ENCODE measurements around the gene INAFM1. TPM values are rescaled to one million over a fixed set of nuclear protein-coding genes. Genes with fewer than 3 reads are reported as not detected.
A peak's percentile ranks its signal among the peaks of the same experiment; 100 is the strongest.

The INAFM1 gene
- polyA plus RNA-seq, 1 of the 3 experiments (the other 2 are of a cell fraction): 5.5 TPM

DNA sequence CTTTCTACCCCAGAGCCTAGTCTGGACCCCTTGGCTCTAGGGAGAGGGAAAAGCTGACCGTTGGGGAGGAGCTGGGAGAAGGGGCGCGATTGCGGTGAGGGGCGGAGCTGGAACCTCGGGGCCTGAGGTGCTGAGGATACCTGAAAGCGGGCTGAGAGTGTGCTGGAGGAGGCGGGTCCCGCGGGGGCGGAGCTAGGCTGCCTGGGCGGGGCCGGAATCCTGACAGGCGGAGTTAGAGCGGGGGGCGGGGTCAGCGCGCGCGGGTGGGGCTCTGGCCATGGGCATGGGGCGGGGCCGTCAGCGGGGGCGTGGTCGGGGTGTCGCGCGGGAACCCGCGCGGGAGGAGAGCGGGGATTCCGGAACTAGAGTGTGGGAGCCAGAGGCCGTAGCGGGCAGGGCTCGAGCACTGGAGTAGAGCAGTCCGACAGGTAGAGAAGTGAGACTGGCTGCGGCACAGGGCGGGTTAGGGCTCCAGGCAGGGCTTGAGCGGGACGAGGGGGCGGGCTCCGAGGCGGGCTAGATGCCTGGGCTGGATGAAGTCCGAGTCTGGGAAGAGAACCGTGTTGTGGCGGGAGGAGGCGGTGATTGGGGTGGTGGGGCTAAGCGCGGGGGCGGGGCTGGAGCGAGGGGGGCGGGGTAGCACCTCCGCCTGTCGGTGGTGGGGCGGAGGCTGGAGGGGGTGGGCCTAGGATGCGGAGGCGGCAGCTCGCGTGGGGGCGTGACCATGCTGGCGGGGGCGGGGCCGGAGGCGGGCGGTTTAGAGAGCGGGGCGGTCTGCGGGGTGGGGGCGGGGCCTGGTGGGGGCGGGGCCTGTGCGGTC, at the start of gene INAFM1 (continued):
- TF ChIP-seq, protein P1, sequence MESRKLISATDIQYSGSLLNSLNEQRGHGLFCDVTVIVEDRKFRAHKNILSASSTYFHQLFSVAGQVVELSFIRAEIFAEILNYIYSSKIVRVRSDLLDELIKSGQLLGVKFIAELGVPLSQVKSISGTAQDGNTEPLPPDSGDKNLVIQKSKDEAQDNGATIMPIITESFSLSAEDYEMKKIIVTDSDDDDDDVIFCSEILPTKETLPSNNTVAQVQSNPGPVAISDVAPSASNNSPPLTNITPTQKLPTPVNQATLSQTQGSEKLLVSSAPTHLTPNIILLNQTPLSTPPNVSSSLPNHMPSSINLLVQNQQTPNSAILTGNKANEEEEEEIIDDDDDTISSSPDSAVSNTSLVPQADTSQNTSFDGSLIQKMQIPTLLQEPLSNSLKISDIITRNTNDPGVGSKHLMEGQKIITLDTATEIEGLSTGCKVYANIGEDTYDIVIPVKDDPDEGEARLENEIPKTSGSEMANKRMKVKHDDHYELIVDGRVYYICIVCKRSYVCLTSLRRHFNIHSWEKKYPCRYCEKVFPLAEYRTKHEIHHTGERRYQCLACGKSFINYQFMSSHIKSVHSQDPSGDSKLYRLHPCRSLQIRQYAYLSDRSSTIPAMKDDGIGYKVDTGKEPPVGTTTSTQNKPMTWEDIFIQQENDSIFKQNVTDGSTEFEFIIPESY (IDR thresholded peaks at IDR 0.05; ENCODE audit: borderline replicate concordance, low read depth): no peak
- TF ChIP-seq POLR2AphosphoS5 (IDR thresholded peaks at IDR 0.05; ENCODE audit: low read depth, low read length) (no peak; the same call in 1 of the 2 replicates), EZH2phosphoT487 (IDR thresholded peaks at IDR 0.05; ENCODE audit: borderline replicate concordance, low read depth) (no peak), REST (IDR thresholded peaks at IDR 0.05; ENCODE audit: low read depth, low read length) (no peak), TAF1 (IDR thresholded peaks at IDR 0.05; ENCODE audit: borderline replicate concordance, low read depth, low read length) (peak; percentile 18; the same call in 1 of the 2 replicates)

GRCh38 chr19:47225746-47226425, 48.8 kb upstream of the INAFM1 start:
- peak overlapping the region; percentile 90 to 92 for H3K27ac ChIP-seq (ENCODE audit: low read depth in 2 of 2, low read length in 1 of 2)
- H3K27me3 ChIP-seq (ENCODE audit: insufficient read depth): no peaks in the 10 kb centered on the region
- peaks cover 33% of the 10 kb centered on the region for H3F3A ChIP-seq (replicated peaks; ENCODE audit: insufficient read depth)
- CTCF ChIA-PET: interaction anchor here (0.5 to 22.3 kb wide), 6 partner anchors 8 to 76 kb away, joined by 3 to 520 read pairs (median 5); no protein-coding TSS in a partner anchor
- DNase-seq: peak; percentile 99
- peak overlapping the region; percentile 49 to 93; a peak in 3 of 4 replicates for H3K4me3 ChIP-seq (ENCODE audit: low read depth in 2 of 2, low read length in 1 of 2)
- H4K20me1 ChIP-seq (ENCODE audit: insufficient read depth): peaks cover 48% of the 10 kb centered on the region
- H2AFZ ChIP-seq (ENCODE audit: low read depth): no peak overlapping the region
- peaks cover 11 to 16% of the 10 kb centered on the region in 2 experiments for H3K36me3 ChIP-seq (replicated peaks in 1 of 2; ENCODE audit: control insufficient read depth in 1 of 2, insufficient read depth in 2 of 2, low read length in 1 of 2)
- no peaks in the 10 kb centered on the region for H3K9me2 ChIP-seq
- POLR2A ChIA-PET: interaction anchor here (0.5 to 2.8 kb wide), 15 partner anchors 13 to 119 kb away, joined by 3 to 65 read pairs (median 4); partner anchors contain the start of genes CCDC9, INAFM1, SAE1 and ZC3H4
- 40% methylated on average over 6 of the region's 59 CpGs for WGBS (ENCODE audit: low lambda C conversion rate)
- peak overlapping the region; percentile 96 for H3K4me2 ChIP-seq
- peaks cover 80% of the 10 kb centered on the region for H3K79me2 ChIP-seq (ENCODE audit: insufficient read depth)
- H3K9ac ChIP-seq: peak overlapping the region; percentile 74
- H3K9me3 ChIP-seq: no peaks in the 10 kb centered on the region
- H3K4me1 ChIP-seq (ENCODE audit: control insufficient read depth in 1 of 2, insufficient read depth in 2 of 2, low read depth in 1 of 2, low read length in 1 of 2): peaks cover 20 to 26% of the 10 kb centered on the region in 2 experiments; a peak in 3 of 4 replicates
- TF ChIP-seq IRF3 (IDR thresholded peaks at IDR 0.05; ENCODE audit: low read depth, low read length): no peak
- no peak for TF ChIP-seq SMC3 (IDR thresholded peaks at IDR 0.05; ENCODE audit: low read depth, low read length)
- TF ChIP-seq TAF1 (IDR thresholded peaks at IDR 0.05; ENCODE audit: borderline replicate concordance, low read depth, low read length): peak; percentile 94
- peak; percentile 99 for TF ChIP-seq POLR2AphosphoS5 (IDR thresholded peaks at IDR 0.05; ENCODE audit: low read depth, low read length)
- TF ChIP-seq USF2 (IDR thresholded peaks at IDR 0.05; ENCODE audit: borderline replicate concordance, low read depth, low read length): no peak
- TF ChIP-seq, protein P2, sequence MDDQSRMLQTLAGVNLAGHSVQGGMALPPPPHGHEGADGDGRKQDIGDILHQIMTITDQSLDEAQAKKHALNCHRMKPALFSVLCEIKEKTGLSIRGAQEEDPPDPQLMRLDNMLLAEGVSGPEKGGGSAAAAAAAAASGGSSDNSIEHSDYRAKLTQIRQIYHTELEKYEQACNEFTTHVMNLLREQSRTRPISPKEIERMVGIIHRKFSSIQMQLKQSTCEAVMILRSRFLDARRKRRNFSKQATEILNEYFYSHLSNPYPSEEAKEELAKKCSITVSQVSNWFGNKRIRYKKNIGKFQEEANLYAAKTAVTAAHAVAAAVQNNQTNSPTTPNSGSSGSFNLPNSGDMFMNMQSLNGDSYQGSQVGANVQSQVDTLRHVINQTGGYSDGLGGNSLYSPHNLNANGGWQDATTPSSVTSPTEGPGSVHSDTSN (IDR thresholded peaks at IDR 0.05): no peak
- peak; percentile 47; the same call in 1 of the 2 replicates for TF ChIP-seq JUND (IDR thresholded peaks at IDR 0.05)
- peak; percentile 14; the same call in 1 of the 2 replicates for TF ChIP-seq CTCF (IDR thresholded peaks at IDR 0.05)
- TF ChIP-seq MAX (IDR thresholded peaks at IDR 0.05; ENCODE audit: low read depth): no peak
- no peak for TF ChIP-seq FOXM1 (IDR thresholded peaks at IDR 0.05; ENCODE audit: low read depth)
- TF ChIP-seq RXRA (IDR thresholded peaks at IDR 0.05; ENCODE audit: borderline replicate concordance, low read depth): no peak
- TF ChIP-seq GATA2 (CRISPR knock-in tag; IDR thresholded peaks at IDR 0.05): no peak
